HEK293 (cell line): ENCODE results near the gene MALAT1.

ENCODE experiments used
- CTCF ChIA-PET: fragments of 350-600 bp; formaldehyde crosslinking; extraction: SDS; loops from one replicate; lab custom pipeline; 2021; ENCODE audit warnings: antibody characterized with exemption; lab: Yijun Ruan, JAX
- POLR2A ChIA-PET: fragments of 300-600 bp; formaldehyde crosslinking; extraction: SDS; loops from one replicate; lab custom pipeline; 2020; ENCODE audit warnings: antibody characterized with exemption, inconsistent platforms; lab: Yijun Ruan, JAX
- H3K27ac ChIP-seq: fragments of 200-500 bp; sonication (Bioruptor generic); 2 replicates; pipeline ENCODE4 v1.5.1; 2014; ENCODE audit warnings: low read depth, low read length, control low read depth, inconsistent platforms; ENCODE audit errors: extremely low read depth
- H3K36me3 ChIP-seq, 2 experiments: fragments of 200-500 bp in 1 of 2; sonication (Bioruptor generic) in 1 of 2; 1 replicate in 1 of 2; 2 replicates in 1 of 2; pipeline ENCODE4 v1.5.1; 2014 to 2017; ENCODE audit warnings: inconsistent platforms in 2 of 2, low read length in 2 of 2; ENCODE audit not compliant: control insufficient read depth in 2 of 2, insufficient read depth in 1 of 2
- H3K4me1 ChIP-seq: fragments of 200-500 bp; sonication (Bioruptor generic); 2 replicates; pipeline ENCODE4 v1.5.1; 2014; ENCODE audit warnings: mild to moderate bottlenecking, low read length, inconsistent platforms; ENCODE audit not compliant: control insufficient read depth, insufficient read depth
- H3K4me3 ChIP-seq: 2 replicates; pipeline ENCODE4 v1.5.1; 2011; ENCODE audit warnings: low read depth, mild to moderate bottlenecking, control low read depth, low read length, moderate library complexity
- H3K9me3 ChIP-seq: fragments of 200-500 bp; sonication (Bioruptor generic); 2 replicates; pipeline ENCODE4 v1.5.1; 2014; ENCODE audit warnings: low read depth, low read length, inconsistent platforms; ENCODE audit not compliant: control insufficient read depth, insufficient read depth
- FEZF1 ChIP-seq: fragments of 450-650 bp; formaldehyde crosslinking; IDR thresholded peaks from 2 replicates; pipeline ENCODE4 v1.5.1; 2016; ENCODE audit warnings: missing biosample characterization, missing genetic modification characterization
- GFI1B ChIP-seq: fragments of 450-650 bp; formaldehyde crosslinking; IDR thresholded peaks from 2 replicates; pipeline ENCODE4 v1.5.1; 2016; ENCODE audit warnings: missing biosample characterization, missing genetic modification characterization
- GLI2 ChIP-seq: fragments of 450-650 bp; formaldehyde crosslinking; IDR thresholded peaks from 2 replicates; pipeline ENCODE4; 2017; ENCODE audit warnings: missing biosample characterization, missing genetic modification characterization, low read depth, borderline replicate concordance
- IKZF3 ChIP-seq: fragments of 450-650 bp; IDR thresholded peaks from 2 replicates; pipeline ENCODE4 v1.5.0; 2018; ENCODE audit warnings: missing biosample characterization, mild to moderate bottlenecking, missing genetic modification characterization, moderate library complexity
- KLF7 ChIP-seq: fragments of 450-650 bp; formaldehyde crosslinking; IDR thresholded peaks from 2 replicates; pipeline ENCODE4 v1.5.1; 2016; ENCODE audit warnings: missing biosample characterization, missing genetic modification characterization, borderline replicate concordance
- OVOL3 ChIP-seq: fragments of 450-650 bp; formaldehyde crosslinking; IDR thresholded peaks from 2 replicates; pipeline ENCODE4 v1.5.1; 2016; ENCODE audit warnings: missing biosample characterization, missing genetic modification characterization
- PATZ1 ChIP-seq: fragments of 450-650 bp; formaldehyde crosslinking; IDR thresholded peaks from 2 replicates; pipeline ENCODE4 v1.5.1; 2016; ENCODE audit warnings: missing biosample characterization, missing genetic modification characterization
- PRDM6 ChIP-seq: fragments of 450-650 bp; formaldehyde crosslinking; IDR thresholded peaks from 2 replicates; pipeline ENCODE4 v1.5.1; 2017; ENCODE audit warnings: missing biosample characterization, missing genetic modification characterization
- RBAK ChIP-seq: fragments of 450-650 bp; formaldehyde crosslinking; IDR thresholded peaks from 2 replicates; pipeline ENCODE4 v1.5.1; 2016; ENCODE audit warnings: missing biosample characterization, missing genetic modification characterization
- REST ChIP-seq: fragments of 450-650 bp; formaldehyde crosslinking; IDR thresholded peaks from 2 replicates; pipeline ENCODE4 v1.5.1; 2016; ENCODE audit warnings: missing biosample characterization, missing genetic modification characterization
- ZNF121 ChIP-seq: fragments of 450-650 bp; formaldehyde crosslinking; IDR thresholded peaks from 2 replicates; pipeline ENCODE4 v1.5.1; 2016; ENCODE audit warnings: missing biosample characterization, missing genetic modification characterization
- ZNF169 ChIP-seq: fragments of 450-650 bp; formaldehyde crosslinking; IDR thresholded peaks from 2 replicates; pipeline ENCODE4 v1.5.1; 2016; ENCODE audit warnings: missing biosample characterization, missing genetic modification characterization
- ZNF174 ChIP-seq: fragments of 450-650 bp; formaldehyde crosslinking; IDR thresholded peaks from 2 replicates; pipeline ENCODE4 v1.5.0; 2017; ENCODE audit warnings: missing biosample characterization, mild to moderate bottlenecking, missing genetic modification characterization
- ZNF211 ChIP-seq: fragments of 450-650 bp; formaldehyde crosslinking; IDR thresholded peaks from 2 replicates; pipeline ENCODE4 v1.5.1; 2016; ENCODE audit warnings: low read depth, missing biosample characterization, missing genetic modification characterization
- ZNF366 ChIP-seq: fragments of 450-650 bp; formaldehyde crosslinking; conservative IDR thresholded peaks from 2 replicates; pipeline ENCODE4 v1.5.1; 2016; ENCODE audit warnings: missing biosample characterization, missing genetic modification characterization
- ZNF449 ChIP-seq: fragments of 450-650 bp; formaldehyde crosslinking; IDR thresholded peaks from 2 replicates; pipeline ENCODE4 v1.5.1; 2017; ENCODE audit warnings: missing biosample characterization, mild to moderate bottlenecking, missing genetic modification characterization, moderate library complexity
- ZNF488 ChIP-seq: fragments of 450-650 bp; formaldehyde crosslinking; IDR thresholded peaks from 2 replicates; pipeline ENCODE4 v1.5.1; 2016; ENCODE audit warnings: missing biosample characterization, missing genetic modification characterization
- ZNF521 ChIP-seq: fragments of 450-650 bp; formaldehyde crosslinking; IDR thresholded peaks from 2 replicates; pipeline ENCODE4 v1.5.1; 2017; ENCODE audit warnings: missing biosample characterization, mild to moderate bottlenecking, missing genetic modification characterization
- ZNF558 ChIP-seq: fragments of 450-650 bp; formaldehyde crosslinking; IDR thresholded peaks from 2 replicates; pipeline ENCODE4 v1.5.1; 2016; ENCODE audit warnings: missing biosample characterization, missing genetic modification characterization
- ZNF560 ChIP-seq: fragments of 450-650 bp; formaldehyde crosslinking; IDR thresholded peaks from 2 replicates; pipeline ENCODE4 v1.5.1; 2017; ENCODE audit warnings: missing biosample characterization, missing genetic modification characterization, borderline replicate concordance
- ZNF654 ChIP-seq: fragments of 450-650 bp; formaldehyde crosslinking; IDR thresholded peaks from 2 replicates; pipeline ENCODE4 v1.5.1; 2016; ENCODE audit warnings: low read depth, missing biosample characterization, missing genetic modification characterization
- ZNF776 ChIP-seq: fragments of 450-650 bp; formaldehyde crosslinking; IDR thresholded peaks from 2 replicates; pipeline ENCODE4 v1.5.0; 2017; ENCODE audit warnings: missing biosample characterization, missing genetic modification characterization, borderline replicate concordance
- ZXDB ChIP-seq: fragments of 450-650 bp; formaldehyde crosslinking; IDR thresholded peaks from 2 replicates; pipeline ENCODE4 v1.5.1; 2016; ENCODE audit warnings: missing biosample characterization, missing genetic modification characterization

Gene MALAT1

GRCh38 chr11:65470433-65471049 lies 28.3 kb upstream of the MALAT1 start:
- Histone ChIP-seq H3K9me3 (no peaks in the 10 kb centered on the region), H3K36me3 (no peaks in the 10 kb centered on the region), H3K27ac (no peak overlapping the region; the same call in 1 of the 2 replicates), H3K4me3 (no peak overlapping the region), H3K4me1 (peaks cover 5% of the 10 kb centered on the region)
- CTCF ChIA-PET: interaction anchor here (1.1 to 7.0 kb wide), 10 partner anchors 9 to 95 kb away, joined by 3 to 69 read pairs (median 5); partner anchors contain the start of gene MALAT1
- POLR2A ChIA-PET: interaction anchor here (0.9 to 9.9 kb wide), 4 partner anchors 32 to 54 kb away, joined by 4 to 560 read pairs (median 36); partner anchors contain the start of genes MALAT1 and NEAT1
- 0 out of 2 replicates have a peak, but pooled peaks have one; percentile 50 for TF ChIP-seq ZNF121 (tag by site-specific recombination)
- no peak for TF ChIP-seq ZNF521

- H3K4me3 ChIP-seq: no peak overlapping the region
- ChIA-PET CTCF (interaction anchor here (0.5 to 7.0 kb wide), 25 partner anchors 8 to 142 kb away, joined by 3 to 69 read pairs (median 5); partner anchors contain the start of genes MALAT1 and SLC25A45), POLR2A (interaction anchor here (0.5 to 9.9 kb wide), 19 partner anchors 10 to 145 kb away, joined by 3 to 560 read pairs (median 4); partner anchors contain the start of genes MALAT1, NEAT1 and SLC25A45)
- H3K36me3 ChIP-seq: no peaks in the 10 kb centered on the region
- H3K9me3 ChIP-seq: no peaks in the 10 kb centered on the region
- peak overlapping the region; percentile 62 for H3K27ac ChIP-seq
- H3K4me1 ChIP-seq: peaks cover 5% of the 10 kb centered on the region
- TF ChIP-seq ZNF654: peak; percentile 22; the same call in 1 of the 2 replicates
- no peak for TF ChIP-seq REST (tag by site-specific recombination)
- TF ChIP-seq ZNF449 (tag by site-specific recombination): no peak
- TF ChIP-seq ZNF211 (tag by site-specific recombination): no peak
- no peak for TF ChIP-seq GLI2 (tag by site-specific recombination)
- TF ChIP-seq IKZF3 (tag by site-specific recombination): peak; percentile 79
- no peak for TF ChIP-seq PATZ1
- TF ChIP-seq ZNF560: no peak
- TF ChIP-seq ZNF558 (tag by site-specific recombination): no peak
- no peak for TF ChIP-seq FEZF1 (tag by site-specific recombination)
- no peak for TF ChIP-seq ZXDB
- TF ChIP-seq ZNF488: no peak
- TF ChIP-seq OVOL3 (tag by site-specific recombination): no peak
- no peak for TF ChIP-seq ZNF169 (tag by site-specific recombination)
- TF ChIP-seq ZNF174 (tag by site-specific recombination): no peak
- no peak for TF ChIP-seq RBAK (tag by site-specific recombination)
- TF ChIP-seq GFI1B (tag by site-specific recombination): no peak
- TF ChIP-seq PRDM6 (tag by site-specific recombination): no peak
- TF ChIP-seq KLF7 (tag by site-specific recombination): no peak
- no peak for TF ChIP-seq ZNF366 (tag by site-specific recombination)
- TF ChIP-seq ZNF776 (tag by site-specific recombination): no peak
Observed at GRCh38 chr11:65471447-65471891, 27.4 kb upstream of the MALAT1 start.
